Esophagus muscularis mucosa (tissue), 4 donors: ENCODE measurements around the gene FBXW2. TPM values are rescaled to one million over a fixed set of nuclear protein-coding genes. Genes with fewer than 3 reads are reported as not detected.

Experiments used
- DNase-seq: peaks from one replicate; pipeline ENCODE4 v3.0.0-alpha.2; 2017; ENCODE audit errors: extremely low spot score
- H3K27ac ChIP-seq, 4 donors: fragments of 200-600 bp; sonication (generic); replicated peaks in 1 of 4; 1 replicate in 3 of 4; 2 replicates in 1 of 4; pipeline ENCODE4 v1.5.1; 2016 to 2019; ENCODE audit warnings: mild to moderate bottlenecking in 1 of 4
- H3K27me3 ChIP-seq, 4 donors: fragments of 200-600 bp; sonication (generic); one replicate each; pipeline versions ENCODE4 v1.5.1 to v1.6.0; 2016 to 2019
- H3K36me3 ChIP-seq, 4 donors: fragments of 200-600 bp; sonication (generic); one replicate each; pipeline ENCODE4 v1.5.1; 2016 to 2019
- H3K4me1 ChIP-seq, 4 donors: fragments of 200-600 bp; sonication (generic); one replicate each; pipeline ENCODE4 v1.5.1; 2016 to 2019
- H3K4me3 ChIP-seq, 4 donors: fragments of 200-600 bp; sonication (generic); 1 replicate in 2 of 4; 2 replicates in 2 of 4; pipeline ENCODE4 v1.5.1; 2016 to 2019; ENCODE audit warnings: mild to moderate bottlenecking in 4 of 4, moderate library complexity in 1 of 4
- H3K9me3 ChIP-seq, 4 donors: fragments of 200-600 bp; sonication (generic); 1 replicate in 3 of 4; 2 replicates in 1 of 4; pipeline ENCODE4 v1.5.1; 2016 to 2019
- EP300 ChIP-seq: sonication (generic); formaldehyde crosslinking; IDR thresholded peaks from one replicate; pipeline ENCODE4 v1.6.1; 2017; ENCODE audit warnings: antibody characterized with exemption
- POLR2A ChIP-seq: fragments of 450-650 bp; IDR thresholded peaks from one replicate; pipeline ENCODE4 v1.6.1; 2017; ENCODE audit warnings: antibody characterized with exemption, moderate library complexity, mild to moderate bottlenecking, low read depth
- POLR2AphosphoS5 ChIP-seq, 2 donors: sonication (generic); formaldehyde crosslinking; IDR thresholded peaks; one replicate each; pipeline ENCODE4 v1.6.1; 2017; ENCODE audit warnings: antibody characterized with exemption in 2 of 2
- WGBS: methylation state at CpG from one replicate; pipeline ENCODE4 v1.1.5; 2018; 5-methylcytosine and 5-hydroxymethylcytosine counted together
- intact Hi-C: fragments of 100-400 bp; cut with DNase I; formaldehyde crosslinking; loops from one replicate; pipeline ENCODE4 v1.15.1; 2023
- total RNA-seq, 4 donors: library from RNA; depleted of rRNA; stranded (reverse); fragments of >200 nt; gene quantifications; one replicate each; pipeline versions ENCODE4 v1.1.0 to v1.2.1, GENCODE V29; 2016
- TF ChIP-seq, protein P1 (sequence below), 3 experiments: fragments of 200-600 bp in 2 of 3; fragments of 450-650 bp in 1 of 3; sonication (generic) in 2 of 3; IDR thresholded peaks; one replicate each; pipeline ENCODE4 v1.5.1; 2017 to 2019; ENCODE audit warnings: antibody characterized with exemption in 3 of 3, mild to moderate bottlenecking in 2 of 3, moderate library complexity in 1 of 3

Gene FBXW2
- total RNA-seq, 4 donors from 2014 or later = 36.9 to 55.9 (median 53.2) TPM

DNA sequence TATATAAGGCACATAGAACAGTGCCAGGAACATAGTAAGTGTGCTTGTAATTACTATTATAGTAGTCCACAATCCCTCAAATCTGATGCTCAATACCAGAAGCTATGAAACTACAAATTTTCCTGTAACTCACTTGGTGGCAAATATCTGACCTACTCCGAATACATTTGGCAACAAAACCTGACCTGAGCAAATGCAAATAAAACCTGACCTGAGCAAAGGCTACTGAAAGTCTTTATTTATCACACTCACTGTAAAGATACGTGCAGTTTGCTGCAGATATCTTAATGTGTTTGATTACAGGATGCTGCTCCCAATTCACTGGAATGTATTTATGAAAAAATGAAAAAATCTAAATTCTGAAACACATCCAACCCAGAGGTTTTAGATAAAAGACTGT is 86.0 kb downstream of the FBXW2 start:
- 97% methylated on average over 2 of the region's 2 CpGs for WGBS
- no peaks in the 10 kb centered on the region for H3K36me3 ChIP-seq
- TF ChIP-seq POLR2A (no peak), POLR2AphosphoS5 (IDR thresholded peaks at IDR 0.05) (no peak), EP300 (no peak)
- TF ChIP-seq, protein P1, sequence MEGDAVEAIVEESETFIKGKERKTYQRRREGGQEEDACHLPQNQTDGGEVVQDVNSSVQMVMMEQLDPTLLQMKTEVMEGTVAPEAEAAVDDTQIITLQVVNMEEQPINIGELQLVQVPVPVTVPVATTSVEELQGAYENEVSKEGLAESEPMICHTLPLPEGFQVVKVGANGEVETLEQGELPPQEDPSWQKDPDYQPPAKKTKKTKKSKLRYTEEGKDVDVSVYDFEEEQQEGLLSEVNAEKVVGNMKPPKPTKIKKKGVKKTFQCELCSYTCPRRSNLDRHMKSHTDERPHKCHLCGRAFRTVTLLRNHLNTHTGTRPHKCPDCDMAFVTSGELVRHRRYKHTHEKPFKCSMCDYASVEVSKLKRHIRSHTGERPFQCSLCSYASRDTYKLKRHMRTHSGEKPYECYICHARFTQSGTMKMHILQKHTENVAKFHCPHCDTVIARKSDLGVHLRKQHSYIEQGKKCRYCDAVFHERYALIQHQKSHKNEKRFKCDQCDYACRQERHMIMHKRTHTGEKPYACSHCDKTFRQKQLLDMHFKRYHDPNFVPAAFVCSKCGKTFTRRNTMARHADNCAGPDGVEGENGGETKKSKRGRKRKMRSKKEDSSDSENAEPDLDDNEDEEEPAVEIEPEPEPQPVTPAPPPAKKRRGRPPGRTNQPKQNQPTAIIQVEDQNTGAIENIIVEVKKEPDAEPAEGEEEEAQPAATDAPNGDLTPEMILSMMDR (IDR thresholded peaks at IDR 0.05) = no peak
- H3K27ac ChIP-seq = no peak overlapping the region
- DNase-seq = no peak
- no peaks in the 10 kb centered on the region for H3K9me3 ChIP-seq
- intact Hi-C loops = no loop called here
- no peaks in the 10 kb centered on the region for H3K27me3 ChIP-seq
- H3K4me1 ChIP-seq = peaks cover 0 to 33% (median 31%) of the 10 kb centered on the region in 4 donors
- H3K4me3 ChIP-seq = no peak overlapping the region

Other genes with a start within 250 kb of the FBXW2 start
- gene CDK5RAP2, start 213.2 kb downstream of the FBXW2 start, total RNA-seq = 10 to 100 TPM; 34.6 to 38.6 (median 36.7) TPM
- gene MEGF9, start 78.9 kb downstream of the FBXW2 start, total RNA-seq = 10 to 100 TPM; 17.1 to 23.1 (median 18.9) TPM
- gene PSMD5, start 49.5 kb upstream of the FBXW2 start, total RNA-seq = 10 to 100 TPM; 22.0 to 30.7 (median 25.8) TPM
- 10 to 100 TPM; 36.4 to 57.7 (median 47.8) TPM for gene PHF19, start 83.8 kb upstream of the FBXW2 start, total RNA-seq
- gene TRAF1, start 133.4 kb upstream of the FBXW2 start, total RNA-seq = 1 to 10 TPM; 4.0 to 7.4 (median 5.5) TPM